22Rv1 (cell line): ENCODE measurements around the gene PAPPA.

ENCODE experiments used
- CTCF ChIP-seq: fragments of 450-650 bp; IDR thresholded peaks from 2 replicates; pipeline ENCODE4 v1.5.1; 2017; ENCODE audit warnings: mild to moderate bottlenecking
- ZFX ChIP-seq: fragments of 450-650 bp; IDR thresholded peaks from 2 replicates; pipeline ENCODE4 v1.6.1; 2017; ENCODE audit warnings: antibody characterized with exemption, borderline replicate concordance

GRCh38 chr9:116145036-116145435 lies 8.6 kb upstream of the PAPPA start:
- no peak for TF ChIP-seq CTCF
- no peak for TF ChIP-seq ZFX
